Cardiac septum (tissue), 1 donor: ENCODE data around the gene SLX4IP. TPM values are rescaled to one million over a fixed set of nuclear protein-coding genes. Genes with fewer than 3 reads are reported as not detected.

Source experiments
- DNase-seq: peaks from one replicate; pipeline ENCODE4 v3.0.0-alpha.2; 2020; ENCODE audit warnings: low spot score
- intact Hi-C: fragments of 100-400 bp; cut with DNase I; formaldehyde crosslinking; loops from one replicate; pipeline ENCODE4 v1.14.0; 2022
- total RNA-seq: library from RNA; stranded (reverse); fragmentation: NEBNext Ultra II Directional; extraction: Animal tissue kit (Norgen Biotek cat#: 25700); gene quantifications from one replicate; pipeline ENCODE4 v1.2.1, GENCODE V29; 2021
- donor health status: DM: no; HTN: no; CAD: no.

The SLX4IP gene
- total RNA-seq, 1 donor from 2014 or later = 2.3 TPM

GRCh38 chr20:10647909-10648308 is 212.8 kb downstream of the SLX4IP start:
- DNase-seq = no peak

GRCh38 chr20:10648651-10649050 is 213.5 kb downstream of the SLX4IP start:
- DNase-seq = no peak
- intact Hi-C loops = no loop called here

More at GRCh38 chr20:10647909-10648308, 212.8 kb downstream of the SLX4IP start:
- intact Hi-C loops = no loop called here

- DNase-seq = no peak
- intact Hi-C loops = no loop called here
Observed at GRCh38 chr20:10649080-10649796, 214.1 kb downstream of the SLX4IP start.

- DNase-seq = no peak
- intact Hi-C loops = no loop called here
Observed at GRCh38 chr20:10649797-10650160, 214.7 kb downstream of the SLX4IP start.

- intact Hi-C loops = no loop called here
- DNase-seq = no peak
Observed at GRCh38 chr20:10651227-10651990, 216.3 kb downstream of the SLX4IP start.

- DNase-seq = no peak
- intact Hi-C loops = no loop called here
Observed at GRCh38 chr20:10652185-10652584, 217.1 kb downstream of the SLX4IP start.

- DNase-seq = no peak
- intact Hi-C loops = no loop called here
Observed at GRCh38 chr20:10652660-10653261, 217.7 kb downstream of the SLX4IP start.

GRCh38 chr20:10653599-10654249 is 218.6 kb downstream of the SLX4IP start:
- DNase-seq = no peak
- intact Hi-C loops = no loop called here

- no peak for DNase-seq
Observed at GRCh38 chr20:10654250-10654610, 219.1 kb downstream of the SLX4IP start.

GRCh38 chr20:10654630-10655029 is 219.5 kb downstream of the SLX4IP start:
- DNase-seq = no peak
- intact Hi-C loops = no loop called here

More at GRCh38 chr20:10654250-10654610, 219.1 kb downstream of the SLX4IP start:
- intact Hi-C loops = no loop called here

- intact Hi-C loops = no loop called here
Observed at GRCh38 chr20:10655720-10656669, 220.9 kb downstream of the SLX4IP start.

GRCh38 chr20:10657453-10657852 is 222.3 kb downstream of the SLX4IP start:
- no peak for DNase-seq
- intact Hi-C loops = no loop called here

More at GRCh38 chr20:10655720-10656669, 220.9 kb downstream of the SLX4IP start:
- no peak for DNase-seq

GRCh38 chr20:10658051-10658823 is 223.1 kb downstream of the SLX4IP start:
- intact Hi-C loops = no loop called here
- DNase-seq = no peak

- intact Hi-C loops = no loop called here
- no peak for DNase-seq
Observed at GRCh38 chr20:10658876-10659632, 223.9 kb downstream of the SLX4IP start.

GRCh38 chr20:10659651-10660601 is 224.8 kb downstream of the SLX4IP start:
- DNase-seq = no peak
- intact Hi-C loops = loop anchor here (10.0 kb wide), 1 partner anchor 185 kb away; no protein-coding TSS in a partner anchor

- no peak for DNase-seq
Observed at GRCh38 chr20:10660661-10661060, 225.6 kb downstream of the SLX4IP start.

More at GRCh38 chr20:10660661-10661060, 225.6 kb downstream of the SLX4IP start:
- intact Hi-C loops = loop anchor here (10.0 kb wide), 1 partner anchor 186 kb away; no protein-coding TSS in a partner anchor
